Osteoblast (primary cell): ENCODE measurements around the gene PSMG4. TPM values are rescaled to one million over a fixed set of nuclear protein-coding genes. Genes with fewer than 3 reads are reported as not detected.

Experiments
- DNase-seq: peaks from one replicate; pipeline ENCODE4 v3.0.0; 2011; ENCODE audit warnings: low spot score, mixed read lengths; ENCODE audit not compliant: insufficient read length; ENCODE audit errors: missing footprints
- H2AFZ ChIP-seq: 2 replicates; pipeline ENCODE4 v1.6.0; 2011; ENCODE audit warnings: mild to moderate bottlenecking, low read length
- H3K27ac ChIP-seq: 2 replicates; pipeline ENCODE4 v1.5.1; 2011; ENCODE audit warnings: mild to moderate bottlenecking, low read depth, low read length, moderate library complexity
- H3K27me3 ChIP-seq: 2 replicates; pipeline ENCODE4 v1.6.0; 2012; ENCODE audit warnings: mild to moderate bottlenecking, control low read depth, inconsistent platforms, low read length, moderate library complexity; ENCODE audit not compliant: insufficient read depth
- H3K36me3 ChIP-seq: 2 replicates; pipeline ENCODE4 v1.5.1; 2011; ENCODE audit warnings: mild to moderate bottlenecking, low read length, control low read depth, moderate library complexity; ENCODE audit not compliant: insufficient read depth
- H3K4me1 ChIP-seq: 2 replicates; pipeline ENCODE4 v1.5.1; 2011; ENCODE audit warnings: mild to moderate bottlenecking, low read length, control low read depth, moderate library complexity; ENCODE audit not compliant: insufficient read depth
- H3K4me2 ChIP-seq: 2 replicates; pipeline ENCODE4 v1.6.0; 2011; ENCODE audit warnings: mild to moderate bottlenecking, low read length; ENCODE audit not compliant: insufficient read depth
- H3K4me3 ChIP-seq: fragments of 200-600 bp; sonication (generic); 3 replicates; pipeline ENCODE4 v1.5.1; 2012; ENCODE audit warnings: mild to moderate bottlenecking, low read length, inconsistent platforms; ENCODE audit not compliant: insufficient read depth
- H3K79me2 ChIP-seq: 2 replicates; pipeline ENCODE4 v1.6.0; 2012; ENCODE audit warnings: mild to moderate bottlenecking, low read length, control low read depth, inconsistent platforms; ENCODE audit not compliant: insufficient read depth
- H3K9me3 ChIP-seq: 2 replicates; pipeline ENCODE4 v1.5.1; 2011; ENCODE audit warnings: low read depth, low read length, control low read depth
- H4K20me1 ChIP-seq: 2 replicates; pipeline ENCODE4 v1.6.0; 2012; ENCODE audit warnings: mild to moderate bottlenecking, low read length, control low read depth; ENCODE audit not compliant: insufficient read depth
- CTCF ChIP-seq: IDR thresholded peaks from 2 replicates; pipeline ENCODE4 v1.5.1; 2011; ENCODE audit warnings: mild to moderate bottlenecking, low read depth, low read length, moderate library complexity; ENCODE audit errors: extremely low read depth
- total RNA-seq: library from RNA; depleted of rRNA; stranded (reverse); fragments of >200 nt; gene quantifications from 2 replicates; pipeline ENCODE4 v1.2.3, GENCODE V29; 2012

PSMG4 gene
- total RNA-seq, 1 donor: 24.6 TPM

- Histone ChIP-seq H4K20me1 (no peaks in the 10 kb centered on the region), H2AFZ (no peak overlapping the region), H3K4me3 (no peak overlapping the region), H3K79me2 (no peaks in the 10 kb centered on the region), H3K4me2 (no peak overlapping the region), H3K27ac (no peak overlapping the region), H3K9me3 (no peaks in the 10 kb centered on the region), H3K27me3 (no peaks in the 10 kb centered on the region), H3K4me1 (no peaks in the 10 kb centered on the region), H3K36me3 (peaks cover 3% of the 10 kb centered on the region)
- no peak for TF ChIP-seq CTCF
- peak; percentile 14 for DNase-seq
Observed at GRCh38 chr6:3306848-3307247, 48.1 kb downstream of the PSMG4 start.

- no peak for TF ChIP-seq CTCF
- no peaks in the 10 kb centered on the region for H3K27me3 ChIP-seq
- H3K4me1 ChIP-seq: no peaks in the 10 kb centered on the region
- no peak overlapping the region for H2AFZ ChIP-seq
- H3K9me3 ChIP-seq: no peaks in the 10 kb centered on the region
- no peak overlapping the region for H3K4me2 ChIP-seq
- no peaks in the 10 kb centered on the region for H3K79me2 ChIP-seq
- H4K20me1 ChIP-seq: no peaks in the 10 kb centered on the region
- no peak overlapping the region for H3K27ac ChIP-seq
- H3K36me3 ChIP-seq: peaks cover 3% of the 10 kb centered on the region
- no peak for DNase-seq
- no peak overlapping the region for H3K4me3 ChIP-seq
Observed at GRCh38 chr6:3307436-3307835, 48.7 kb downstream of the PSMG4 start.

GRCh38 chr6:3308106-3308505 is 49.4 kb downstream of the PSMG4 start:
- no peaks in the 10 kb centered on the region for H3K27me3 ChIP-seq
- no peaks in the 10 kb centered on the region for H4K20me1 ChIP-seq
- no peaks in the 10 kb centered on the region for H3K4me1 ChIP-seq
- no peaks in the 10 kb centered on the region for H3K9me3 ChIP-seq
- no peak for TF ChIP-seq CTCF
- H3K36me3 ChIP-seq: peaks cover 3% of the 10 kb centered on the region
- H2AFZ ChIP-seq: no peak overlapping the region
- H3K27ac ChIP-seq: no peak overlapping the region
- no peak overlapping the region for H3K4me2 ChIP-seq
- DNase-seq: peak; percentile 63
- no peak overlapping the region for H3K4me3 ChIP-seq
- H3K79me2 ChIP-seq: no peaks in the 10 kb centered on the region

- Histone ChIP-seq H3K27ac (no peak overlapping the region), H4K20me1 (no peaks in the 10 kb centered on the region), H3K4me3 (no peak overlapping the region), H3K36me3 (peaks cover 3% of the 10 kb centered on the region), H3K9me3 (no peaks in the 10 kb centered on the region), H3K79me2 (no peaks in the 10 kb centered on the region), H3K4me1 (no peaks in the 10 kb centered on the region), H3K4me2 (no peak overlapping the region), H3K27me3 (no peaks in the 10 kb centered on the region), H2AFZ (no peak overlapping the region)
- DNase-seq: peak; percentile 8
- TF ChIP-seq CTCF: no peak
Observed at GRCh38 chr6:3309391-3310050, 50.8 kb downstream of the PSMG4 start.
